SIG-M5 (cell line): Measurements from ENCODE around the gene KRTAP5-10.
"Not testable (repeated sequence)": the region's sequence is repeated elsewhere in the genome, so short reads cannot be mapped to it uniquely, and the experiment has no call there.

Source experiments
- DNase-seq: peaks from one replicate; lab custom pipeline; 2025; lab: John Stamatoyannopoulos, UW

Gene KRTAP5-10

DNA sequence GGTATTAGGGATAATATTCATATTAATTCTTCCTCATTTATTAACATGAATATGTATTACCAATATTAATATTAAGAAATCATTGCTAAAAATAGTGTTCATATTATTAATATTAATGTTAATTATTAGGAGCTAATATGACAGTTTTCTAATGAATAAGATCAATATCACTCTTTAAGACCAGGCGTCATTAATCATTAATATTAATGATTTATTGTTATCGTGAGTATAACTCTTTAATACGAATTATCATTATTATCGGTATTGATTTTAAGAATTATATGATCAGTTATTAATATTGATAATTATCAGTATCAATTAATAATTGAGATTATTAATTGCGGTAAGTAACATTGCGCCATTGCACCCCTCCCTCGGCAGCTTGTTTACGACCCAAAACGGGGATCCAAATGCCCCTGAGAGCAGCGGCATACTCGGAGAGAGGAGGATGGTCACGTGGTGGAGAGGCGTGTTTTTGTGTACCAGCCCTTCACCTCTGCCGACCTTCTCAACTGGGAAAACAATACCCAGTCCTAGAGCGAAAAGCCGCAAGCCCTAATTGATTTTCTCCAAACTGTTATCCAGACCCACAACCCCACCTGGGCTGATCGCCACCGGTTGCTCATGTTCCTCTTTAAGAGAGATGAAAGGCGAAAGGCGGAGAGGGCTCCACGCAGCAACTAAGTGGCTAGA, 46.0 kb downstream of the KRTAP5-10 start:
- not testable (repeated sequence) for DNase-seq

GRCh38 chr11:71613931-71614330, 48.6 kb downstream of the KRTAP5-10 start:
- DNase-seq = not testable (repeated sequence)

- DNase-seq = not testable (repeated sequence)
These were observed 49.1 kb downstream of the KRTAP5-10 start for GRCh38 chr11:71614366-71614917.

GRCh38 chr11:71615003-71615402, 49.6 kb downstream of the KRTAP5-10 start:
- DNase-seq = not testable (repeated sequence)
